HEK293T (cell line): ENCODE measurements around the gene RASGEF1B.

Experiments used
- ARNT ChIP-seq: fragments of 450-650 bp; IDR thresholded peaks from 2 replicates; pipeline ENCODE4 v1.6.1; 2017; ENCODE audit warnings: mild to moderate bottlenecking
- ELF4 ChIP-seq: fragments of 450-650 bp; IDR thresholded peaks from 2 replicates; pipeline ENCODE4 v1.6.1; 2017; ENCODE audit warnings: antibody characterized with exemption
- FOXA1 ChIP-seq: fragments of 450-650 bp; IDR thresholded peaks from 2 replicates; pipeline ENCODE4 v1.6.1; 2016; ENCODE audit warnings: mild to moderate bottlenecking
- FOXM1 ChIP-seq: fragments of 450-650 bp; IDR thresholded peaks from 2 replicates; pipeline ENCODE4 v1.6.1; 2017; ENCODE audit warnings: mild to moderate bottlenecking, borderline replicate concordance
- L3MBTL2 ChIP-seq: fragments of 450-650 bp; conservative IDR thresholded peaks from 2 replicates; pipeline ENCODE4 v1.6.1; 2016; ENCODE audit warnings: mild to moderate bottlenecking
- SP1 ChIP-seq: fragments of 450-650 bp; IDR thresholded peaks from 2 replicates; pipeline ENCODE4 v1.6.1; 2017
- TARDBP ChIP-seq: fragments of 450-650 bp; IDR thresholded peaks from 2 replicates; pipeline ENCODE4 v1.6.1; 2016
- TF ChIP-seq, protein P1 (sequence below): fragments of 450-650 bp; IDR thresholded peaks from 2 replicates; pipeline ENCODE4 v1.6.1; 2016

DNA sequence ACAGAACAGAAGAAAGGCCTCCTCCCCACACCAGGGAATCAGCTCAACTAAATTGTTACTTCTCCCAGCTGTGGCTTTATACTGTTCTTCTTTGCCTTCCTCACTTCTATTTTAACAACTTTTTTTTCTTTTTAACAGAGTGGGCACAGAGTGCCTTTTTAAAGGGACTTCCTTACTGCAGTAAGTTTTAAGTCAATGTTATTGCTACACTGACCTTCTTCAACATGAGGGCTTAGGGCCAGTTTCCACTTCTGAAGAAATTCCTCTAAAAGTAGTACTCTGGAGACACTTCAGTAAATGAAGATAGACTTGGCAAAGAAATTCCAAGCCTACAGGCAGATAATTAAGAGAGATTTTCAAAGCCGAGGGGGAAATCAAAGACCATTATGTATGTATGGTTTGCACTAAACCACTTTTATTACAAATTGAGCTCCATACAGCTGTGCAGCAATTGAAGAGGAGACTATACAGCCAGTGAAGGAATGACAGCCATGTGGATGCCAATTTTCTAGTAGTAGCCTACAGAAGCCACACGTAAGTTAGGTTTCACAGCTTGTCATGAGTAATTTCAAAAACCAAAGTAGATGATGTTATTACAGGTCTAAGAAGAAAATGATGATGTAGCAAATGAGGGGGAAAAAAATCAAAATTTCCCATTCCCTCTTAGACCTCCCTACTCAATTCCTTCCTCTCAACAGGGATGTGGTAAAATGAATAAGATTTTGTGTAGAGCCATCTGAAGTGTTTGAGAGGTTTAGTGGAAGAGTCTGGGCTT is 36.9 kb upstream of the RASGEF1B start:
- TF ChIP-seq FOXA1 (no peak), FOXM1 (no peak), ARNT (no peak), ELF4 (no peak), SP1 (no peak), L3MBTL2 (no peak), TARDBP (no peak)
- TF ChIP-seq, protein P1, sequence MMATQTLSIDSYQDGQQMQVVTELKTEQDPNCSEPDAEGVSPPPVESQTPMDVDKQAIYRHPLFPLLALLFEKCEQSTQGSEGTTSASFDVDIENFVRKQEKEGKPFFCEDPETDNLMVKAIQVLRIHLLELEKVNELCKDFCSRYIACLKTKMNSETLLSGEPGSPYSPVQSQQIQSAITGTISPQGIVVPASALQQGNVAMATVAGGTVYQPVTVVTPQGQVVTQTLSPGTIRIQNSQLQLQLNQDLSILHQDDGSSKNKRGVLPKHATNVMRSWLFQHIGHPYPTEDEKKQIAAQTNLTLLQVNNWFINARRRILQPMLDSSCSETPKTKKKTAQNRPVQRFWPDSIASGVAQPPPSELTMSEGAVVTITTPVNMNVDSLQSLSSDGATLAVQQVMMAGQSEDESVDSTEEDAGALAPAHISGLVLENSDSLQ: no peak
